ENCODE results near the gene GPI.

Gene GPI

GRCh38 chr19:34364830-34365462 is at the start of gene GPI:
Gene GPI (plus strand): TSS chr19:34365196. CDS start chr19:34365267, 71 bp downstream.
- peak; percentile 30 to 51 for DNase-seq (ENCODE audit: low read depth in 2 of 2)
- TF ChIP-seq CTCF (IDR thresholded peaks at IDR 0.05; ENCODE audit: low read depth, low read length): no peak
- H3K4me3 ChIP-seq (replicated peaks in 1 of 2; ENCODE audit: low read depth in 2 of 2, low read length in 2 of 2): peak within 1 kb of the TSS; percentile 82 to 85

- no peak for DNase-seq (ENCODE audit: low read depth in 2 of 2)
- no peak for TF ChIP-seq CTCF (IDR thresholded peaks at IDR 0.05; ENCODE audit: low read depth, low read length)
- no peak overlapping the region for H3K4me3 ChIP-seq (replicated peaks in 1 of 2; ENCODE audit: low read depth in 2 of 2, low read length in 2 of 2)
These were observed 48.7 kb upstream of the GPI start for GRCh38 chr19:34316247-34316646.

GRCh38 chr19:34316741-34317301 is 48.2 kb upstream of the GPI start:
- H3K4me3 ChIP-seq (replicated peaks in 1 of 2; ENCODE audit: low read depth in 2 of 2, low read length in 2 of 2): no peak overlapping the region
- TF ChIP-seq CTCF (IDR thresholded peaks at IDR 0.05; ENCODE audit: low read depth, low read length): no peak
- DNase-seq (ENCODE audit: low read depth in 2 of 2): peak; percentile 41 to 68

GRCh38 chr19:34317311-34317927 is 47.6 kb upstream of the GPI start:
- no peak overlapping the region for H3K4me3 ChIP-seq (replicated peaks in 1 of 2; ENCODE audit: low read depth in 2 of 2, low read length in 2 of 2)
- peak in 1 of 2 donors; percentile 49 for DNase-seq (ENCODE audit: low read depth in 2 of 2)
- TF ChIP-seq CTCF (IDR thresholded peaks at IDR 0.05; ENCODE audit: low read depth, low read length): no peak

- no peak overlapping the region for H3K4me3 ChIP-seq (replicated peaks in 1 of 2; ENCODE audit: low read depth in 2 of 2, low read length in 2 of 2)
- no peak for TF ChIP-seq CTCF (IDR thresholded peaks at IDR 0.05; ENCODE audit: low read depth, low read length)
- DNase-seq (ENCODE audit: low read depth in 2 of 2): no peak
These were observed 45.8 kb upstream of the GPI start for GRCh38 chr19:34319230-34319585.

GRCh38 chr19:34319785-34320184 is 45.2 kb upstream of the GPI start:
- no peak overlapping the region for H3K4me3 ChIP-seq (replicated peaks in 1 of 2; ENCODE audit: low read depth in 2 of 2, low read length in 2 of 2)
- no peak for TF ChIP-seq CTCF (IDR thresholded peaks at IDR 0.05; ENCODE audit: low read depth, low read length)
- DNase-seq (ENCODE audit: low read depth in 2 of 2): peak in 1 of 2 donors; percentile 85

All from cardiac fibroblast (primary cell).